MCF 10A (cell line): ENCODE measurements around the gene PTPRM. TPM values are rescaled to one million over a fixed set of nuclear protein-coding genes. Genes with fewer than 3 reads are reported as not detected.

Experiments used
- BruUV-seq: library from RNA; stranded (reverse); fragments of 400-500 nt; replicated peaks from 2 replicates; lab custom pipeline; 2021; lab: Mats Ljungman, UMichigan
- CTCF ChIA-PET: fragments of 300-600 bp; sonication (Branson Sonifier 250); formaldehyde crosslinking; extraction: SDS; loops from one replicate; lab custom pipeline; 2021; ENCODE audit warnings: antibody characterized with exemption, inconsistent platforms; lab: Yijun Ruan, JAX
- POLR2A ChIA-PET: fragments of 300-600, 350-650 bp; sonication (Branson Sonifier 250); formaldehyde crosslinking; extraction: SDS; loops from one replicate; lab custom pipeline; 2020; ENCODE audit warnings: antibody characterized with exemption, inconsistent platforms; lab: Yijun Ruan, JAX
- DNase-seq: peaks from one replicate; pipeline ENCODE4 v3.0.0-alpha.2; 2018; ENCODE audit not compliant: unreplicated experiment
- H3K27ac Mint-ChIP-seq: one replicate; pipeline ENCODE4 v1.8.0; 2022; ENCODE audit warnings: mild to moderate bottlenecking, low read depth, mixed read lengths; ENCODE audit not compliant: unreplicated experiment
- H3K27me3 Mint-ChIP-seq: one replicate; pipeline ENCODE4 v1.8.0; 2022; ENCODE audit warnings: mixed read lengths; ENCODE audit not compliant: insufficient read depth, unreplicated experiment
- H3K36me3 Mint-ChIP-seq: one replicate; pipeline ENCODE4 v1.8.0; 2022; ENCODE audit warnings: mild to moderate bottlenecking, moderate library complexity, mixed read lengths; ENCODE audit not compliant: insufficient read depth, unreplicated experiment
- H3K4me1 Mint-ChIP-seq: one replicate; pipeline ENCODE4 v1.8.0; 2022; ENCODE audit warnings: mixed read lengths; ENCODE audit not compliant: insufficient read depth, unreplicated experiment
- H3K4me3 Mint-ChIP-seq: one replicate; pipeline ENCODE4 v1.8.0; 2022; ENCODE audit warnings: mild to moderate bottlenecking, moderate library complexity, mixed read lengths; ENCODE audit not compliant: unreplicated experiment
- H3K9me3 Mint-ChIP-seq: one replicate; pipeline ENCODE4 v1.8.0; 2022; ENCODE audit warnings: mixed read lengths; ENCODE audit not compliant: unreplicated experiment
- intact Hi-C: fragments of 100-400 bp; cut with micrococcal nuclease; formaldehyde crosslinking; loops from 2 replicates; pipeline ENCODE4 v1.14.1; 2022
- total RNA-seq: library from RNA; stranded (reverse); gene quantifications from 2 replicates; pipeline ENCODE4 v1.2.3, GENCODE V29; 2022
- TF ChIP-seq, protein P1 (sequence below): fragments of 200-600 bp; IDR thresholded peaks from one replicate; pipeline ENCODE4 v1.8.0; 2022; ENCODE audit warnings: antibody characterized with exemption, mild to moderate bottlenecking; ENCODE audit not compliant: unreplicated experiment

PTPRM gene
- total RNA-seq, 1 experiment from 2014 or later = 82.8 TPM

GRCh38 chr18:8037296-8037695 lies 470.2 kb downstream of the PTPRM start:
- no peak for DNase-seq
- intact Hi-C loops = no loop called here
- Mint-ChIP-seq H3K36me3 (peaks cover 5% of the 10 kb centered on the region), H3K9me3 (no peaks in the 10 kb centered on the region), H3K4me3 (no peak overlapping the region), H3K27ac (peak overlapping the region; percentile 31), H3K4me1 (peaks cover 15% of the 10 kb centered on the region), H3K27me3 (no peaks in the 10 kb centered on the region)
- ChIA-PET CTCF (interaction anchor here (0.8 to 1.6 kb wide), 2 partner anchors 24 to 166 kb away, joined by 3 to 4 read pairs; no protein-coding TSS in a partner anchor), POLR2A (interaction anchor here (1.3 to 1.7 kb wide), 2 partner anchors 11 to 78 kb away, joined by 3 to 5 read pairs; no protein-coding TSS in a partner anchor)
- BruUV-seq = no TSS peak
- TF ChIP-seq, protein P1, sequence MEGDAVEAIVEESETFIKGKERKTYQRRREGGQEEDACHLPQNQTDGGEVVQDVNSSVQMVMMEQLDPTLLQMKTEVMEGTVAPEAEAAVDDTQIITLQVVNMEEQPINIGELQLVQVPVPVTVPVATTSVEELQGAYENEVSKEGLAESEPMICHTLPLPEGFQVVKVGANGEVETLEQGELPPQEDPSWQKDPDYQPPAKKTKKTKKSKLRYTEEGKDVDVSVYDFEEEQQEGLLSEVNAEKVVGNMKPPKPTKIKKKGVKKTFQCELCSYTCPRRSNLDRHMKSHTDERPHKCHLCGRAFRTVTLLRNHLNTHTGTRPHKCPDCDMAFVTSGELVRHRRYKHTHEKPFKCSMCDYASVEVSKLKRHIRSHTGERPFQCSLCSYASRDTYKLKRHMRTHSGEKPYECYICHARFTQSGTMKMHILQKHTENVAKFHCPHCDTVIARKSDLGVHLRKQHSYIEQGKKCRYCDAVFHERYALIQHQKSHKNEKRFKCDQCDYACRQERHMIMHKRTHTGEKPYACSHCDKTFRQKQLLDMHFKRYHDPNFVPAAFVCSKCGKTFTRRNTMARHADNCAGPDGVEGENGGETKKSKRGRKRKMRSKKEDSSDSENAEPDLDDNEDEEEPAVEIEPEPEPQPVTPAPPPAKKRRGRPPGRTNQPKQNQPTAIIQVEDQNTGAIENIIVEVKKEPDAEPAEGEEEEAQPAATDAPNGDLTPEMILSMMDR = no peak

DNA sequence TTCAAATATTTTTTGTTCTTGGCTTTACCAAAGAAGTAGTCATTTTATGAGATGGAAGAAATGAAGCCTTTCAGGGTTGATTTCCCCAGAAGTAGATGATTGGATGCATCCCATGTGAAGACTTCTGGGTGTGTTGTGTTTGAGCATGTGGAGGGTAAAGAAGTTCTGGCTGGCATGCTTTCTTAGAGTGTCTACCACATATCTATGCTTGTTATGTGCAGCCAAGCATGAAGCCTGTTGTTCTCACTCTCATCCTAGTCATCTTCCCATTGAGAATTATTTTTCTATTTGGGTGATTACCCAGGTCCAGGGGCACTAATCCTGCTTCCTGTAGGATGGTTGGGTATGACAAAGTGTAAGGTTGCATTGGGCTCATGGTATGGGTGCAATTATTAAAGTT lies 472.9 kb downstream of the PTPRM start:
- intact Hi-C loops = loop anchor here (10.0 kb wide), 1 partner anchor 165 kb away; no protein-coding TSS in a partner anchor

GRCh38 chr18:8041526-8042111 lies 474.5 kb downstream of the PTPRM start:
- no TSS peak for BruUV-seq
- POLR2A ChIA-PET = interaction anchor here (0.7 to 1.8 kb wide), 2 partner anchors 11 to 76 kb away, joined by 3 to 5 read pairs; no protein-coding TSS in a partner anchor
- no peaks in the 10 kb centered on the region for H3K9me3 Mint-ChIP-seq

More for the DNA sequence above, 472.9 kb downstream of the PTPRM start:
- CTCF ChIA-PET = no interaction called here
- Mint-ChIP-seq H3K4me1 (peaks cover 20% of the 10 kb centered on the region), H3K36me3 (peaks cover 10% of the 10 kb centered on the region), H3K9me3 (no peaks in the 10 kb centered on the region), H3K27me3 (no peaks in the 10 kb centered on the region), H3K27ac (no peak overlapping the region), H3K4me3 (no peak overlapping the region)
- POLR2A ChIA-PET = no interaction called here
- BruUV-seq = no TSS peak
- TF ChIP-seq, protein P1 = no peak
- DNase-seq = no peak

DNA sequence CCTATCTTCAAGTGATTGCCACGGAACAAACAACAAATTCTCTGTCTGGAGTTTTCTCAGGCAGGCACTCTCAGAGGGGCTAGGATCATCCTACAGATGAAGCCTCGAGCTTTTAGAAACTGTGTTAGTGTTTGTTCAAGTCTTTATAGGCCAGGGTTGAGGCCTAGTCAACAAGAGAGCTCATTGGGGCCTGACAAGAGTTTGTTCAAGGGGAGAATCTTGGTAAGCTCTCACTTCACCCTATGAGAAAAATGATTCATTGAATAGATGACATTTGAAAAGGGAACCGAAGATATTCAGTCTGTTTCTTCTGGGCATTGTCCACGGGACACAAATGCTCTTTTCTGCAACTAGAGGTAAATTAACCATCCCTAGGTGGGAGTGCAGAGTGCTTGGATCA lies 476.9 kb downstream of the PTPRM start:
- Mint-ChIP-seq H3K9me3 (no peaks in the 10 kb centered on the region), H3K4me3 (no peak overlapping the region), H3K27me3 (no peaks in the 10 kb centered on the region), H3K4me1 (peaks cover 20% of the 10 kb centered on the region), H3K27ac (peak overlapping the region; percentile 80), H3K36me3 (peaks cover 12% of the 10 kb centered on the region)
- ChIA-PET CTCF (interaction anchor here (0.8 to 1.2 kb wide), 2 partner anchors 9 to 771 kb away, joined by 3 read pairs; no protein-coding TSS in a partner anchor), POLR2A (no interaction called here)
- TF ChIP-seq, protein P1 = no peak
- BruUV-seq = no TSS peak
- intact Hi-C loops = loop anchor here (10.0 kb wide), 1 partner anchor 169 kb away; no protein-coding TSS in a partner anchor
- no peak for DNase-seq

More at GRCh38 chr18:8041526-8042111, 474.5 kb downstream of the PTPRM start:
- DNase-seq = no peak
- TF ChIP-seq, protein P1 = no peak
- intact Hi-C loops = loop anchor here (10.0 kb wide), 1 partner anchor 167 kb away; no protein-coding TSS in a partner anchor
- CTCF ChIA-PET = interaction anchor here (0.6 to 2.5 kb wide), 4 partner anchors 11 to 1694 kb away, joined by 3 to 9 read pairs (median 4); no protein-coding TSS in a partner anchor
- H3K27ac Mint-ChIP-seq = no peak overlapping the region
- no peaks in the 10 kb centered on the region for H3K27me3 Mint-ChIP-seq
- H3K36me3 Mint-ChIP-seq = peaks cover 15% of the 10 kb centered on the region
- peaks cover 29% of the 10 kb centered on the region for H3K4me1 Mint-ChIP-seq
- no peak overlapping the region for H3K4me3 Mint-ChIP-seq
